Body of pancreas (tissue), 4 donors: ENCODE data around the gene SKAP1.

Source experiments
- CTCF ChIP-seq, 7 experiments: fragments of 450-650 bp in 4 of 7; fragments of 200-600 bp in 3 of 7; sonication (generic) in 3 of 7; IDR thresholded peaks; one replicate each; pipeline ENCODE4 v1.5.1; 2016 to 2019; ENCODE audit warnings: antibody characterized with exemption in 7 of 7
- POLR2A ChIP-seq, 3 donors: fragments of 450-650 bp; IDR thresholded peaks; one replicate each; pipeline ENCODE4 v1.6.1; 2016; ENCODE audit warnings: antibody characterized with exemption in 3 of 3, mild to moderate bottlenecking in 2 of 3

- TF ChIP-seq CTCF (IDR thresholded peaks at IDR 0.05) (no peak), POLR2A (IDR thresholded peaks at IDR 0.05) (no peak)
These were observed 101.6 kb downstream of the SKAP1 start for GRCh38 chr17:48328457-48328856.
